HG03575 (cell line): ENCODE data around the gene MYG1.

Experiments used
- ATAC-seq: cut with Tn5 transposase; IDR thresholded peaks from one replicate; pipeline ENCODE4 v1.9.1; 2021; ENCODE audit not compliant: unreplicated experiment, insufficient number of reproducible peaks, low FRiP score; ENCODE audit errors: extremely low read depth

The MYG1 gene

DNA sequence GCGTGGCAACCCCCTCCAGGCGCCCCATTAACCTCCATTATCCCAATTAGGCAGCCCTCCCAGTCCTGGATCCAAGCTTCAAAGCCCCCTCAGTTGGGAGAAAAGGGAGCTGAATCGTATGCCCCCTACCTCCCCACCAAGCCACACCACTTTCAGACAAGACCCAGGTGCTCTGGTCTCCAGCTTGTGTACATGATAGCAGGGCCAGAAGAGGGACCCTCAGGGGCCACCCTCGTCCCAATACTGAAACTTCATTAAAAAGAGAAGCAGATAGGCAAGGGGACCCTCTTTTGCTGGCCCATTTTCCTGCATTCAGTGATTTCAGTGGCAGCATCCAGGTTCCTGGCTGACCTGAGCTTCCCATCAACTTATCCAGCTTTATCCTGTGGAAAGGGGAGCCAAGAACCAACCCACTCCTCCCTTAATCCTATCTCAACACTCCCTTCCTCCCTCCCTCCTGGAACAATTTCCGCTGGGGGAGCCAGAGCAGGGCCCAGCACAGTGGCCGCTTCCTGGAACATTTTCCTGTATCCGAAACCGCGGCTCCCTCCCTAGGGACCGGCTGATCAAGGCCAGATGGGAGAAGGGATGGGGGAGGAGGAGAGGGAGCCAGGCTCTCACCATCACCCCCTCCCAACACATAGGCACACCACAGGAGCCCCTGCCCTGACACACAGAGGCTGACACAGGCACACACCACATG lies 46.1 kb downstream of the MYG1 start:
- ATAC-seq: no peak

DNA sequence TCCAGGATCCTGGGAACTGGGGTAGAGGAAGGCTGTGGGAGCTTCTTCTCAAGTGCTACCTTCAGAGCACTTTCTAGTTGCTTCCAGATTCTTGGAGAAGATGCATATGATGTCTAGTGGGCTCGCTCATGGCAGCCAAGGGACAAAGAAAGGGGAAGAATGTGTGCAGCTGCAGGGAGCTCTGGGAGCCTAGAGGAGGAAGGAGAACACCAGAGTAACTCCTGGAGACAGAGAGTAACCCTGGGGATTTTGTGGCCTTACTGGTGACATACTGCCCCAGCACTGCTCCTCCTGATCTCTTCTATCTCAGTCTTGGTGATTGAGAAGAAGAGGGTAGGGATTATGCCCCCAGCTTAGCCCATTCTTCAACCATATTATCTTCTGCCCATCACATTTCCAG lies 47.0 kb downstream of the MYG1 start:
- ATAC-seq: no peak

DNA sequence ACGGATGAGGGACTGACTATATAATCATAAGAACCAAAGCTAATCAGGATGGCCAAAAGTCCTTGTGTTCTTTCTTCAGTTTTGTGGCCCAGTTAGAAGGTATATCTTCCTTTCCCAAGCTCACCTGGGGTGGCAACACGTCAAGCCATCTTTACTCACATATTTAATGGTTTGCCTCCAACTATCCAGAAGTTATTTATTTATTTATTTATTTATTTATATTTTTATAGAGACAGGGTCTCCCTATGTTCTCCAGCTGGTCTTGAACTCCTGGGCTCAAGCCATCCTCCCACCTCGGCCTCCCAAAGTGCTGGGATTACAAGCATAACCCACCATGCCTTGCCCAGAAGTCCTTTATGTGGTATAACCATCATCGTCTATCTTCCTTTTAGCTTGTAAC lies 48.4 kb downstream of the MYG1 start:
- ATAC-seq: no peak

DNA sequence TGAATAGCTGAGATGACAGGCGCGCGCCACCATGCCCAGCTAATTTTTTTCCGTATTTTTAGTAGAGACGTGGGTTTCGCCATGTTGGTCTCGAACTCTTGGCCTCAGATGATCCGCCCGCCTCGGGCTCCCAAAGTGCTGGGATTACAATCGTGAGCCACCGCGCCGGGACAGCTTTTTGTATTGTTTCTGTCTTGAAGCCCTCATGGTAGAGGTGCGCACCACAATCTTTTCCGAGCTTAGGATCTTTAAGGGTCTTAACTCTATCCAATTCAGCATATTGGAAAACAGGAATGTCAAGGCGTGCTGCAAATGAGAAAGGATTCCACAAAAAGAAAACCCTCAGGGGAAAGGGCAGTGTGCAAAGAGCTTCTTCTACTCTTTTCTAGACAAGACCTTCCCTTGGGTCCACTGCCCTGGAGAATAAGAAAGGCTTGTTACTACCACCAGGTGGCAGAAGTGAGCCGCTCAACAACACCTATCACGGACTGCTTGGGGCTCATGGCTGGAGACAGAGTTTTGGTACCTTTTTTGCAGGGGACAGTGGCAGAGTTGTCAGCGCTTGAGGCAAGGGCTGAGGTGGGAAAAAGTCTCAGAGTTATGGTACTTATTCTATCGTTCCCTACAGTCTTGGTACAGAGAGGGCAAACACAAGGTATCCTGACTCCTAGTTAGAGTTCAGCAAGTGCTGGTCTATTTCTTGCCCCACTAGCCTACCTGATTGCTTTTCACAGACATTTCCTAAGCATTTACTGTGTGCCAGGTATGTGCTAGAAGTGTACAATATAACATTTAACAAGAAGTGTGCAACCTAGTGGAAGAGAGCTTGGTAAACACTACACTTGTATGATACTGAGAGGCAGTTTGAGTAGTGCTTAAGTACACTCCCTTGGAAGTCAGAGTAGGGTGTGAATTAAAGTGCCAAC lies 53.1 kb downstream of the MYG1 start:
- ATAC-seq: no peak

DNA sequence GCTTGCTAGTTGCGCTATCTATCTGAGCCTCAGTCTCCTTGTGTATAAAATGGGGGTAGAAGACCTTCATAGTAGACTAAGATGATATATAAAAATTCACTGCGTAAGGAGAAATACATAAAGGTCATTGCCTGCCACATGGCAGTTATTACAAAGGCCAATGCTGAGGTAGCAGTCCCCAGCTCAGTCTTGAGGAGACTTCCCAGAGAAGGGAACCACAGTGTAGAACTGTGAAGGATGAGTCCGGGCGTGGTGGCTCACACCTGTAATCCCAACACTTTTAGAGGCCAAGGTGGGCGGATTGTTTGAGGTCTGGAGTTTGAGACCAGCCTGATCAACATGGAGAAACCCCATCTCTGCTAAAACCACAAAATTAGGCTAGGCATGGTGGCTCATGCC lies 53.8 kb downstream of the MYG1 start:
- no peak for ATAC-seq

DNA sequence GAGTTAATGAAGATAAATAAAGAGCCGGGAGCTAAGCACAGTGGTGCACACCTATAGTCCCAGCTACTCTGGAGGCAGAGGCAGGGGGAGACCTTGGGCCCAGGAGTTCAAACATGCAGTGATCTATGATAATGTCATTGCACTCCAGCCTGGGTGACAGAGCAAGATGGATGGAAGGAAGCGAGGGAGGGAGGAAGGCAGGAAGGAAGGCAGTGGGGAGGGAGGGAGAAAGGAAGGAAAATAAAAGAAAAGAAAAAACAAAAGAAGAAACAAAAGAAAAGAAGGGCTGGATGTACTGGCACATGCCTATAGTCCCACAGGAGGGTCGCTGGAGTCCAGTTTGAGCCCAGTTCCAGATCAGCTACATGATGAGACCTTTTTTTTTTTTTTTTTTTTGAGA lies 55.6 kb downstream of the MYG1 start:
- no peak for ATAC-seq
